MM.1S (cell line): ENCODE data around the gene ENPP3.

Experiments
- DNase-seq: peaks from one replicate; pipeline ENCODE4 v3.0.0-alpha.2; 2015
- H2AFZ ChIP-seq: fragments of 300-600 bp; sonication (generic); 2 replicates; pipeline ENCODE4 v1.6.0; 2016; ENCODE audit warnings: antibody characterized with exemption, low read length
- H3F3A ChIP-seq: fragments of 300-600 bp; sonication (generic); 2 replicates; pipeline ENCODE4 v1.6.1; 2016; ENCODE audit warnings: mild to moderate bottlenecking, antibody characterized with exemption, low read length, moderate library complexity, mixed read lengths; ENCODE audit not compliant: insufficient read depth
- H3K27ac ChIP-seq: fragments of 300-600 bp; sonication (generic); 2 replicates; pipeline ENCODE4 v1.5.1; 2016; ENCODE audit warnings: mild to moderate bottlenecking, low read length
- H3K27me3 ChIP-seq: fragments of 300-600 bp; sonication (generic); replicated peaks from 2 replicates; pipeline ENCODE4 v1.6.0; 2016; ENCODE audit warnings: low read length; ENCODE audit not compliant: insufficient read depth
- H3K36me3 ChIP-seq: fragments of 300-600 bp; sonication (generic); replicated peaks from 2 replicates; pipeline ENCODE4 v1.6.1; 2016; ENCODE audit warnings: mild to moderate bottlenecking, low read length, mixed read lengths; ENCODE audit not compliant: insufficient read depth
- H3K4me1 ChIP-seq: fragments of 300-600 bp; sonication (generic); 2 replicates; pipeline ENCODE4 v1.6.1; 2016; ENCODE audit warnings: low read length, mixed read lengths
- H3K4me2 ChIP-seq: fragments of 300-600 bp; sonication (generic); 2 replicates; pipeline ENCODE4 v1.6.0; 2016; ENCODE audit warnings: low read depth, low read length
- H3K4me3 ChIP-seq: fragments of 300-600 bp; sonication (generic); 2 replicates; pipeline ENCODE4 v1.5.1; 2016; ENCODE audit warnings: low read length, mixed read lengths
- H3K79me2 ChIP-seq: fragments of 300-600 bp; sonication (generic); 2 replicates; pipeline ENCODE4 v1.6.1; 2016; ENCODE audit warnings: mixed run types, low read length, mixed read lengths
- H3K9ac ChIP-seq: fragments of 300-600 bp; sonication (generic); 2 replicates; pipeline ENCODE4 v1.6.1; 2016; ENCODE audit warnings: low read length, mixed read lengths
- H3K9me2 ChIP-seq: fragments of 300-600 bp; sonication (generic); replicated peaks from 2 replicates; pipeline ENCODE4 v1.6.1; 2016; ENCODE audit warnings: mild to moderate bottlenecking, low read length, mixed read lengths; ENCODE audit not compliant: insufficient read depth
- H3K9me3 ChIP-seq: fragments of 300-600 bp; sonication (generic); replicated peaks from 2 replicates; pipeline ENCODE4 v1.6.1; 2016; ENCODE audit warnings: mild to moderate bottlenecking, low read length, mixed read lengths; ENCODE audit not compliant: insufficient read depth
- H4K20me1 ChIP-seq: fragments of 300-600 bp; sonication (generic); 2 replicates; pipeline ENCODE4 v1.6.1; 2016; ENCODE audit warnings: mild to moderate bottlenecking, low read length, moderate library complexity, mixed read lengths; ENCODE audit not compliant: insufficient read depth
- EZH2 ChIP-seq: fragments of 300-600 bp; sonication (generic); optimal IDR thresholded peaks from 2 replicates; pipeline ENCODE3; 2017; ENCODE audit warnings: low read depth, mild to moderate bottlenecking, antibody characterized with exemption, low read length, mixed read lengths
- EZH2phosphoT487 ChIP-seq: fragments of 300-600 bp; sonication (generic); IDR thresholded peaks from 2 replicates; pipeline ENCODE4 v1.6.1; 2018; ENCODE audit warnings: antibody characterized with exemption, low read length
- TF ChIP-seq, protein P1 (sequence below): fragments of 300-600 bp; sonication (generic); IDR thresholded peaks from 2 replicates; pipeline ENCODE4 v1.5.1; 2016; ENCODE audit warnings: antibody characterized with exemption, low read length, mixed read lengths

ENPP3 gene

DNA sequence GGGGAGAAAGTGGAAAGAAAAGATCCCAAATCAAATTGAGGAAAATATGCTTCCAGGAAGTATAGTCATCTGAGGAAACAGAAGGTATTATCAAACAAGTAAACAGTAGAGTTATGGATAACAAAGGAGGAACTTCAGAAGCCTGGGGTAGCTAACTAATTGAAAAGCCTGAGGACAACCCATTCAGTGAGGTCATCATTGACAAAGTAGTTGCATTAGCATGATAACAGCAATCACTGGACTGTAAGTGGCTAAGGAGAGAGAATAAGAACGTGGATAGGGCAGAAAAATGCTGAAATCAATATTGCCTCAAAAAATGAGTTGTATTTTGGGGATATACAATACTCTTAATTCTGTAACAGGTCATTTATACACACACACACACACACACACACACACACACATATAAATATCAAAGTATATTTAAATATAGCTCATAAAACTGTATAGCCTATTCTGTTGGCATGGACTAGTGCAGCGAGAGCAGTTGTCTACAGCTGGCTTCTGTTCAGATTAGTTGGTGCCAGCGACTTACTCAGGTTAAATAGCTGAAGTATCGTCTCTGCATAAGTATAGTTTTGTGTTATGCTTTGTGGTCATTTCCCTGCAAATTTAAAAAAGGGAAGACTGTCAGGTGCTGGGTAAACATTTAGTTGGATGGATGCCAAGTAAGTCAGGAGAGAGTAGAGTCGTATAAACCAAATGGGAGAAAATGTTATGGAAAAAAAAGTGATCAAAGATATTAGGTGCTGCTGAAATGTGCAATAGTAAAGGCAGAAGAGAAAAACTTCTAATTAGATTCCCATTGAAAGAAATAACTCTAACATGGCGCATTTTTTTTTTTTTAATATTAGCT, 107.6 kb downstream of the ENPP3 start:
- Histone ChIP-seq H2AFZ (no peak overlapping the region), H3K4me3 (no peak overlapping the region), H3K9me3 (no peaks in the 10 kb centered on the region), H3K9ac (no peak overlapping the region), H3F3A (no peaks in the 10 kb centered on the region), H3K27ac (no peak overlapping the region), H3K27me3 (no peaks in the 10 kb centered on the region; the same call in 1 of the 2 replicates), H3K4me1 (no peaks in the 10 kb centered on the region), H3K4me2 (no peak overlapping the region), H3K9me2 (no peaks in the 10 kb centered on the region), H3K36me3 (no peaks in the 10 kb centered on the region), H4K20me1 (no peaks in the 10 kb centered on the region), H3K79me2 (no peaks in the 10 kb centered on the region)
- DNase-seq: no peak
- TF ChIP-seq, protein P1, sequence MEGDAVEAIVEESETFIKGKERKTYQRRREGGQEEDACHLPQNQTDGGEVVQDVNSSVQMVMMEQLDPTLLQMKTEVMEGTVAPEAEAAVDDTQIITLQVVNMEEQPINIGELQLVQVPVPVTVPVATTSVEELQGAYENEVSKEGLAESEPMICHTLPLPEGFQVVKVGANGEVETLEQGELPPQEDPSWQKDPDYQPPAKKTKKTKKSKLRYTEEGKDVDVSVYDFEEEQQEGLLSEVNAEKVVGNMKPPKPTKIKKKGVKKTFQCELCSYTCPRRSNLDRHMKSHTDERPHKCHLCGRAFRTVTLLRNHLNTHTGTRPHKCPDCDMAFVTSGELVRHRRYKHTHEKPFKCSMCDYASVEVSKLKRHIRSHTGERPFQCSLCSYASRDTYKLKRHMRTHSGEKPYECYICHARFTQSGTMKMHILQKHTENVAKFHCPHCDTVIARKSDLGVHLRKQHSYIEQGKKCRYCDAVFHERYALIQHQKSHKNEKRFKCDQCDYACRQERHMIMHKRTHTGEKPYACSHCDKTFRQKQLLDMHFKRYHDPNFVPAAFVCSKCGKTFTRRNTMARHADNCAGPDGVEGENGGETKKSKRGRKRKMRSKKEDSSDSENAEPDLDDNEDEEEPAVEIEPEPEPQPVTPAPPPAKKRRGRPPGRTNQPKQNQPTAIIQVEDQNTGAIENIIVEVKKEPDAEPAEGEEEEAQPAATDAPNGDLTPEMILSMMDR: no peak

DNA sequence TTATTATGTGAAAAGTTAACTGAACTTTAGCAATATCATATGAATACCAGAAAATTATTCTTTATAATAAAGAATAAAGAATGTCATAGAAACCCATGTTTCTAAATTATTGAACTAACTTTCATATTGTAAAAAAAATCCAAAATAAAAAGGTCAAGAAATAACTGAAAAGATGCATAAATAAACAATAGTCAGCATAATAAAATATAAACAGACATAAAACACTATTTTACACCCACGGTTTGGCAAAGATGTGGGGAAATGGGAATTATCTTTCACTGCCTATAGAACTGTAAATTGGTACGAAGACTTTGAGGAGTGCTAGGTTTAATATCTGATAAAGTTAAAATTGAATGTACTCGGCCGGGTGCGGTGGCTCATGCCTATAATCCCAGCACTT, 108.4 kb downstream of the ENPP3 start:
- Histone ChIP-seq H4K20me1 (no peaks in the 10 kb centered on the region), H2AFZ (no peak overlapping the region), H3K27ac (no peak overlapping the region), H3F3A (no peaks in the 10 kb centered on the region), H3K4me3 (no peak overlapping the region), H3K79me2 (no peaks in the 10 kb centered on the region), H3K9me3 (no peaks in the 10 kb centered on the region), H3K9ac (no peak overlapping the region), H3K27me3 (no peaks in the 10 kb centered on the region; the same call in 1 of the 2 replicates), H3K36me3 (no peaks in the 10 kb centered on the region), H3K9me2 (no peaks in the 10 kb centered on the region), H3K4me1 (no peaks in the 10 kb centered on the region), H3K4me2 (no peak overlapping the region)
- DNase-seq: no peak
- TF ChIP-seq, protein P1: no peak
- TF ChIP-seq EZH2phosphoT487 (no peak), EZH2 (no peak)

DNA sequence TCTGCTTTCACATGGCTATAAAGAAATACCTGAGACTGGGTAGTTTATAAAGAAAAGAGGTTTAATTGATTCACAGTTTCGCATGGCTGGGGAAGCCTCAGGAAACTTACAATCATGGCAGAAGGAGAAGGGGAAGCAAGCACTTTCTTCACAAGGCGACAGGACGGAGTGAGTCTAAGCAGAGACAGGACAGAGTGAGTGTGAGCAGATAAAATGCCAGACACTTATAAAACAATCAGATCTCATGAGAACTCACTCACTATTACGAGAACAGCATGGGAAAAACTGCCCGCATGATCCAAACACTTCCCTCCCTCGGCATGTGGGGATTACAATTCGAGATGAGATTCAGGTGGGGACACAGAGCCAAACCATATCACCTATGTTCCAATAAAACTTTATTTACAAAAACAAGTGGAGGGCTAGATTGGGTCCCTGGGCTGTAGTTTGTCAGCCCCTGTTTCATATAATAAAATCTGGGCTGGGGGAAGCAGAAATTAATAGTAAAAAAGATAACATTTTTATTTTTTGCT, 110.8 kb downstream of the ENPP3 start:
- H3K9me2 ChIP-seq: no peaks in the 10 kb centered on the region
- H3F3A ChIP-seq: no peaks in the 10 kb centered on the region
- no peak overlapping the region for H3K27ac ChIP-seq
- TF ChIP-seq, protein P1: no peak
- no peak for TF ChIP-seq EZH2
- no peak for TF ChIP-seq EZH2phosphoT487
- no peak for DNase-seq
- H3K4me2 ChIP-seq: no peak overlapping the region
- H3K27me3 ChIP-seq: no peaks in the 10 kb centered on the region; the same call in 1 of the 2 replicates
- no peaks in the 10 kb centered on the region for H3K4me1 ChIP-seq
- H3K36me3 ChIP-seq: no peaks in the 10 kb centered on the region
- H3K9me3 ChIP-seq: no peaks in the 10 kb centered on the region
- H3K4me3 ChIP-seq: no peak overlapping the region
- H2AFZ ChIP-seq: no peak overlapping the region
- H3K9ac ChIP-seq: no peak overlapping the region
- no peaks in the 10 kb centered on the region for H3K79me2 ChIP-seq
- no peaks in the 10 kb centered on the region for H4K20me1 ChIP-seq
